ENCODE data around the gene PRPF8. TPM values are rescaled to one million over a fixed set of nuclear protein-coding genes. Genes with fewer than 3 reads are reported as not detected.

PRPF8 gene
- total and polyA plus RNA-seq, 2 of the 13 experiments (the other 11 are each of a cell fraction or from before 2014, with no cell fraction given) = 112 to 179 TPM

DNA sequence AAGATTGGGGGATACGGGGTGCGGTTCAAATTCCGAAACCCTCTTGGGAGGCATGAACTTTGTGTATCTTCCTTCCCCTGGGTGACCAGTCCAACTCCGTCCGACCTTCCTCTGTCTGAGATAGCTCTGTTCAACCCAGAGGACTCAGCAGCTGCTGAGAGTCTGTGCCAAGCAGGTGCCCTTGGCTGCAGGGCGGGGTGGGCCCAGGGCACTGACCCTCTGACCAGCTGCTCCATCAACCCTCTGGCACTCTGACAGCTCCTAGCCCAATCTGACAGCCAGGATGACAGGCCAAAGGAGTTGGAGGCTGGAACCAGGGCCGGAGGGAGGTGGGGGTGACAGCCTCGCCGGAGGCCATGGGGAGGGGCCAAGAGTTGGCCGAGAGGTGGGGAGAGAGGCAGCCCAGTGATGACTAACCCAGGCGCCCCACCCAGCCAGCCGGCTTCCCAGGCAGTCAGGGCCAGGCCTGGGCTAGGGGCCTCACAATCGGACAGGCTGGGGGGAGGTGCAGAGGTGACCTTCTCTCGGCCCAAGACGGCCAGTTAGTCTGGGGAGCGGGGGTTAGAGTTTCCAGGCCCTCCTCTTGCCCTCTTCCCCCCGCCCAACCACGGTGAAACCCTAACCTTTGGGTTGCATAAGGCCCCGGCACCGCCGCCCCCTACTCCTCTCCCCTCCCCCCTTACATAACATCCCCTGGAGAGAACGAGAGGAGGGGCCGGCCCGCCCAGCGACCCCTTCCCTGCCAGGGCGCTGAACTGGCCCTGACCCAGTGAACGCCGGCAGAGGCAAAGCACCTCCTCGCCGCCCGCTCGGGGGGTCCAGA, 30.5 kb upstream of the PRPF8 start (continued):
- peak; percentile 17; the same call in 1 of the 2 replicates for TF ChIP-seq HOXA3 (CRISPR knock-in tag; IDR thresholded peaks at IDR 0.05)
- peak; percentile 17; the same call in 1 of the 2 replicates for TF ChIP-seq HNF4A (CRISPR knock-in tag; IDR thresholded peaks at IDR 0.05)
- TF ChIP-seq ASH2L (IDR thresholded peaks at IDR 0.05; ENCODE audit: insufficient read length, low read depth, low read length) = peak; percentile 66
- 0 out of 2 replicates have a peak, but pooled peaks have one; percentile 33 for TF ChIP-seq THYN1 (CRISPR knock-in tag; IDR thresholded peaks at IDR 0.05; ENCODE audit: borderline replicate concordance, low read depth)
- no peak for TF ChIP-seq KDM3A (CRISPR knock-in tag; IDR thresholded peaks at IDR 0.05; ENCODE audit: low read depth)
- TF ChIP-seq, protein P1, sequence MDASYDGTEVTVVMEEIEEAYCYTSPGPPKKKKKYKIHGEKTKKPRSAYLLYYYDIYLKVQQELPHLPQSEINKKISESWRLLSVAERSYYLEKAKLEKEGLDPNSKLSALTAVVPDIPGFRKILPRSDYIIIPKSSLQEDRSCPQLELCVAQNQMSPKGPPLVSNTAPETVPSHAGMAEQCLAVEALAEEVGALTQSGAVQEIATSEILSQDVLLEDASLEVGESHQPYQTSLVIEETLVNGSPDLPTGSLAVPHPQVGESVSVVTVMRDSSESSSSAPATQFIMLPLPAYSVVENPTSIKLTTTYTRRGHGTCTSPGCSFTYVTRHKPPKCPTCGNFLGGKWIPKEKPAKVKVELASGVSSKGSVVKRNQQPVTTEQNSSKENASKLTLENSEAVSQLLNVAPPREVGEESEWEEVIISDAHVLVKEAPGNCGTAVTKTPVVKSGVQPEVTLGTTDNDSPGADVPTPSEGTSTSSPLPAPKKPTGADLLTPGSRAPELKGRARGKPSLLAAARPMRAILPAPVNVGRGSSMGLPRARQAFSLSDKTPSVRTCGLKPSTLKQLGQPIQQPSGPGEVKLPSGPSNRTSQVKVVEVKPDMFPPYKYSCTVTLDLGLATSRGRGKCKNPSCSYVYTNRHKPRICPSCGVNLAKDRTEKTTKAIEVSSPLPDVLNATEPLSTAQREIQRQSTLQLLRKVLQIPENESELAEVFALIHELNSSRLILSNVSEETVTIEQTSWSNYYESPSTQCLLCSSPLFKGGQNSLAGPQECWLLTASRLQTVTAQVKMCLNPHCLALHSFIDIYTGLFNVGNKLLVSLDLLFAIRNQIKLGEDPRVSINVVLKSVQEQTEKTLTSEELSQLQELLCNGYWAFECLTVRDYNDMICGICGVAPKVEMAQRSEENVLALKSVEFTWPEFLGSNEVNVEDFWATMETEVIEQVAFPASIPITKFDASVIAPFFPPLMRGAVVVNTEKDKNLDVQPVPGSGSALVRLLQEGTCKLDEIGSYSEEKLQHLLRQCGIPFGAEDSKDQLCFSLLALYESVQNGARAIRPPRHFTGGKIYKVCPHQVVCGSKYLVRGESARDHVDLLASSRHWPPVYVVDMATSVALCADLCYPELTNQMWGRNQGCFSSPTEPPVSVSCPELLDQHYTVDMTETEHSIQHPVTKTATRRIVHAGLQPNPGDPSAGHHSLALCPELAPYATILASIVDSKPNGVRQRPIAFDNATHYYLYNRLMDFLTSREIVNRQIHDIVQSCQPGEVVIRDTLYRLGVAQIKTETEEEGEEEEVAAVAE (CRISPR knock-in tag; IDR thresholded peaks at IDR 0.05; ENCODE audit: borderline replicate concordance) = peak; percentile 66; the same call in 1 of the 2 replicates
- peak; percentile 9 for TF ChIP-seq PHF5A (CRISPR knock-in tag; IDR thresholded peaks at IDR 0.05; ENCODE audit: low read depth, unreplicated experiment)
- 0 out of 2 replicates have a peak, but pooled peaks have one; percentile 9 for TF ChIP-seq NCOR1 (IDR thresholded peaks at IDR 0.05; ENCODE audit: borderline replicate concordance, low read length)
- TF ChIP-seq ZSCAN22 (CRISPR knock-in tag; IDR thresholded peaks at IDR 0.05) = no peak
- no peak for TF ChIP-seq RFX3 (CRISPR knock-in tag; IDR thresholded peaks at IDR 0.05)
- peak; percentile 84; the same call in 1 of the 2 replicates for TF ChIP-seq PCBP1 (IDR thresholded peaks at IDR 0.05; ENCODE audit: borderline replicate concordance, low read depth, low read length)
- TF ChIP-seq ZNF660 (CRISPR knock-in tag; IDR thresholded peaks at IDR 0.05; ENCODE audit: borderline replicate concordance, low read depth) = no peak
- TF ChIP-seq RBM39 (IDR thresholded peaks at IDR 0.05; ENCODE audit: low read depth, low read length, poor library complexity, severe bottlenecking) = peak; percentile 89
- no peak for TF ChIP-seq ZNF7 (CRISPR knock-in tag; IDR thresholded peaks at IDR 0.05)
- TF ChIP-seq MEIS2 (CRISPR knock-in tag; IDR thresholded peaks at IDR 0.05) = peak; percentile 55
- TF ChIP-seq ZNF777 (CRISPR knock-in tag; IDR thresholded peaks at IDR 0.05) = 0 out of 2 replicates have a peak, but pooled peaks have one; percentile 14
- TF ChIP-seq EED (CRISPR knock-in tag; IDR thresholded peaks at IDR 0.05) = peak; percentile 17; the same call in 1 of the 2 replicates
- TF ChIP-seq SOX13 (IDR thresholded peaks at IDR 0.05) = no peak
- peak; percentile 36 to 87; a peak in 1 of 4 replicates for TF ChIP-seq SOX13 (CRISPR knock-in tag; conservative IDR thresholded peaks at IDR 0.05 in 1 of 2, IDR thresholded peaks at IDR 0.05 in 1 of 2)
- peak; percentile 92 for TF ChIP-seq FOSL2 (CRISPR knock-in tag; IDR thresholded peaks at IDR 0.05)
- TF ChIP-seq FOXK1 (CRISPR knock-in tag; IDR thresholded peaks at IDR 0.05; ENCODE audit: borderline replicate concordance, low read depth) = 0 out of 2 replicates have a peak, but pooled peaks have one; percentile 4
- TF ChIP-seq, protein P2, sequence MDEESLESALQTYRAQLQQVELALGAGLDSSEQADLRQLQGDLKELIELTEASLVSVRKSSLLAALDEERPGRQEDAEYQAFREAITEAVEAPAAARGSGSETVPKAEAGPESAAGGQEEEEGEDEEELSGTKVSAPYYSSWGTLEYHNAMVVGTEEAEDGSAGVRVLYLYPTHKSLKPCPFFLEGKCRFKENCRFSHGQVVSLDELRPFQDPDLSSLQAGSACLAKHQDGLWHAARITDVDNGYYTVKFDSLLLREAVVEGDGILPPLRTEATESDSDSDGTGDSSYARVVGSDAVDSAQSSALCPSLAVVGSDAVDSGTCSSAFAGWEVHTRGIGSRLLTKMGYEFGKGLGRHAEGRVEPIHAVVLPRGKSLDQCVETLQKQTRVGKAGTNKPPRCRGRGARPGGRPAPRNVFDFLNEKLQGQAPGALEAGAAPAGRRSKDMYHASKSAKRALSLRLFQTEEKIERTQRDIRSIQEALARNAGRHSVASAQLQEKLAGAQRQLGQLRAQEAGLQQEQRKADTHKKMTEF (CRISPR knock-in tag; IDR thresholded peaks at IDR 0.05) = peak; percentile 66; the same call in 1 of the 2 replicates
- TF ChIP-seq KLF11 (CRISPR knock-in tag; IDR thresholded peaks at IDR 0.05) = peak; percentile 21; the same call in 1 of the 2 replicates
- no peak for TF ChIP-seq RFXANK (CRISPR knock-in tag; IDR thresholded peaks at IDR 0.05)
- TF ChIP-seq ZFX (CRISPR knock-in tag; IDR thresholded peaks at IDR 0.05; ENCODE audit: low read depth) = peak; percentile 3; the same call in 1 of the 2 replicates
